Type B pancreatic cell (in vitro differentiated cells): ENCODE measurements around the gene PTPRR. TPM values are rescaled to one million over a fixed set of nuclear protein-coding genes. Genes with fewer than 3 reads are reported as not detected.

Source experiments
- DNase-seq: peaks from one replicate; pipeline ENCODE4 v3.0.0; 2021; ENCODE audit warnings: mixed read lengths; ENCODE audit not compliant: unreplicated experiment; ENCODE audit errors: extremely low spot score
- H3K27ac Mint-ChIP-seq: 2 replicates; pipeline ENCODE4 v1.8.0; 2021; ENCODE audit warnings: mild to moderate bottlenecking, mixed read lengths
- H3K27me3 Mint-ChIP-seq: 2 replicates; pipeline ENCODE4 v1.8.0; 2021; ENCODE audit warnings: mixed read lengths
- H3K36me3 Mint-ChIP-seq: 2 replicates; pipeline ENCODE4 v1.8.0; 2021; ENCODE audit warnings: mixed read lengths
- H3K4me1 Mint-ChIP-seq: one replicate; pipeline ENCODE4 v1.8.0; 2021; ENCODE audit warnings: mixed read lengths; ENCODE audit not compliant: unreplicated experiment
- H3K4me3 Mint-ChIP-seq: 2 replicates; pipeline ENCODE4 v1.8.0; 2021; ENCODE audit warnings: mild to moderate bottlenecking, mixed read lengths
- H3K9me3 Mint-ChIP-seq: 2 replicates; pipeline ENCODE4 v1.8.0; 2021; ENCODE audit warnings: mixed read lengths
- total RNA-seq: library from RNA; stranded (reverse); gene quantifications from 2 replicates; pipeline ENCODE4 v1.2.1, GENCODE V29; 2021; ENCODE audit warnings: low replicate concordance
- TF ChIP-seq, protein P1 (sequence below): fragments of 200-600 bp; sonication (generic); conservative IDR thresholded peaks from 2 replicates; pipeline ENCODE4 v1.5.0; 2021; ENCODE audit warnings: antibody characterized with exemption, mild to moderate bottlenecking

The PTPRR gene
- total RNA-seq, 1 donor from 2014 or later: 0.77 TPM

- Mint-ChIP-seq H3K4me1 (no peaks in the 10 kb centered on the region), H3K9me3 (no peaks in the 10 kb centered on the region), H3K27me3 (no peaks in the 10 kb centered on the region), H3K4me3 (no peak overlapping the region), H3K27ac (no peak overlapping the region), H3K36me3 (no peaks in the 10 kb centered on the region)
- no peak for DNase-seq
- TF ChIP-seq, protein P1, sequence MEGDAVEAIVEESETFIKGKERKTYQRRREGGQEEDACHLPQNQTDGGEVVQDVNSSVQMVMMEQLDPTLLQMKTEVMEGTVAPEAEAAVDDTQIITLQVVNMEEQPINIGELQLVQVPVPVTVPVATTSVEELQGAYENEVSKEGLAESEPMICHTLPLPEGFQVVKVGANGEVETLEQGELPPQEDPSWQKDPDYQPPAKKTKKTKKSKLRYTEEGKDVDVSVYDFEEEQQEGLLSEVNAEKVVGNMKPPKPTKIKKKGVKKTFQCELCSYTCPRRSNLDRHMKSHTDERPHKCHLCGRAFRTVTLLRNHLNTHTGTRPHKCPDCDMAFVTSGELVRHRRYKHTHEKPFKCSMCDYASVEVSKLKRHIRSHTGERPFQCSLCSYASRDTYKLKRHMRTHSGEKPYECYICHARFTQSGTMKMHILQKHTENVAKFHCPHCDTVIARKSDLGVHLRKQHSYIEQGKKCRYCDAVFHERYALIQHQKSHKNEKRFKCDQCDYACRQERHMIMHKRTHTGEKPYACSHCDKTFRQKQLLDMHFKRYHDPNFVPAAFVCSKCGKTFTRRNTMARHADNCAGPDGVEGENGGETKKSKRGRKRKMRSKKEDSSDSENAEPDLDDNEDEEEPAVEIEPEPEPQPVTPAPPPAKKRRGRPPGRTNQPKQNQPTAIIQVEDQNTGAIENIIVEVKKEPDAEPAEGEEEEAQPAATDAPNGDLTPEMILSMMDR: no peak
These were observed 122.3 kb downstream of the PTPRR start for GRCh38 chr12:70798016-70798783.

DNA sequence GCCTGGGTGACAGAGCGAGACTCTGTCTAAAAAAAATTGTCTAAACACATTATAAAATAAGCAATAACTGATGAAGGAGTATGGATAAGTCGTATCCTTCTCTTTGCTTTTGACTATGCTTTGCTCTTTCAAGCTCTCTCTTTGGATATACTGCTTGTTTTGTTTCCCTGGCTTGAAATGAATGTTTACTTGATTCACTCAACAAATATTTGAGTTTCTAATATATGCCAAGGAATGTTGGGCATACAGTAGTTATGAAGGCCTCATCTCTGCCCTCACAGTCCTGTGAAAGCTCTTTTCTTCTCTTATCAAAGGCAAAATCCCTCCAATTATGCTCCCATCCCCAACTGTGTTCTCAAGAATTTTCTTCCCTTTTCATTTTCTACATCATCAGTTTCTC lies 123.5 kb downstream of the PTPRR start:
- Mint-ChIP-seq H3K36me3 (no peaks in the 10 kb centered on the region), H3K4me3 (no peak overlapping the region), H3K4me1 (no peaks in the 10 kb centered on the region), H3K9me3 (no peaks in the 10 kb centered on the region), H3K27me3 (no peaks in the 10 kb centered on the region), H3K27ac (no peak overlapping the region)
- no peak for DNase-seq
- TF ChIP-seq, protein P1: no peak

DNA sequence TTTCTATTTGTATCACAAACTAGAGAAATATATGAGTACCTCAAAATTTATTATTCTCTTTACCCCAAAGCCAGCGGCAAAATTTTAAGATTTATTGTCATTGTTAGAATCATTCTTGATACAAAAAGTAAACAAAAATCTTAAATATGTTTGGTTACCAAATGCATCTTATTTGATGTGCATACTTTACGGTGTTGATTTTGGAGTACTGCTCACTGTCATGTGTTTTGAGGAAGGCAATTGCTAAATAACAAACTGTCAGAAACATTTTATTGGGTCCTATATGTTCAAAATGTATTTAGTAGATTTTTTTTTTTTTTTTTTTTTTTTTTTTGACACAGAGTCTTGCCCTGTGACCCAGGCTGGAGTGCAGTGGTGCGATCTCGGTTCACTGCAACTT lies 124.9 kb downstream of the PTPRR start:
- no peaks in the 10 kb centered on the region for H3K4me1 Mint-ChIP-seq
- no peaks in the 10 kb centered on the region for H3K27me3 Mint-ChIP-seq
- no peaks in the 10 kb centered on the region for H3K36me3 Mint-ChIP-seq
- no peak for DNase-seq
- no peak overlapping the region for H3K27ac Mint-ChIP-seq
- H3K9me3 Mint-ChIP-seq: no peaks in the 10 kb centered on the region
- H3K4me3 Mint-ChIP-seq: no peak overlapping the region
- TF ChIP-seq, protein P1: no peak

DNA sequence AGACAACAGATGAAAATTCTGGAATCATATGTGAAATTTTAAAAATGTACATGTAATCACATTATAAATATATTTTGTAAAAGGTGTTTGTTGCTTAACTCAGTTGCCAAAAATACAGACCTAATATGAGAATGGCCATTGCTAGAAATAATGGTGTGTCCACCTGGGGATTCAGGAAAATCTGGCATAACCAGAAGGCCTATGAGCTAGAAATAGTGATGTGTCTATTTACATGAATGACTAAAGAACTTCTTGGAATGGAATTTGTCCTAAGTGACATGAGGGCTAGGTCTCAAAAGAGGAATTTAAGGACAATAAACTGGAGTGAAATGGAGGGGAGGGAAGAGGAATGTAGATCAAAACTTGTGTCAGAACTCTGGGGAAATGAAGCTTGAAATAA lies 126.4 kb downstream of the PTPRR start:
- Mint-ChIP-seq H3K4me3 (no peak overlapping the region), H3K27ac (no peak overlapping the region), H3K27me3 (no peaks in the 10 kb centered on the region), H3K4me1 (no peaks in the 10 kb centered on the region), H3K36me3 (no peaks in the 10 kb centered on the region), H3K9me3 (no peaks in the 10 kb centered on the region)
- TF ChIP-seq, protein P1: no peak
- no peak for DNase-seq

GRCh38 chr12:70788774-70789173 lies 131.8 kb downstream of the PTPRR start:
- Mint-ChIP-seq H3K4me1 (no peaks in the 10 kb centered on the region), H3K27me3 (peaks cover 3% of the 10 kb centered on the region), H3K9me3 (no peaks in the 10 kb centered on the region), H3K36me3 (no peaks in the 10 kb centered on the region), H3K4me3 (no peak overlapping the region), H3K27ac (no peak overlapping the region)
- TF ChIP-seq, protein P1: no peak
- no peak for DNase-seq
